Dermis blood vessel endothelial cell (primary cell): ENCODE data around the gene HDAC9. TPM values are rescaled to one million over a fixed set of nuclear protein-coding genes. Genes with fewer than 3 reads are reported as not detected.
A peak's percentile ranks its signal among the peaks of the same experiment; 100 is the strongest.

Experiments used
- DNase-seq: peaks from one replicate; pipeline ENCODE4 v3.0.0; 2010
- total RNA-seq: library from RNA; depleted of rRNA; stranded (reverse); fragments of >200 nt; gene quantifications from 2 replicates; pipeline ENCODE4 v1.2.3, GENCODE V29; 2014

The HDAC9 gene
- total RNA-seq, 1 donor from 2014 or later, result 3.9 TPM

- no peak for DNase-seq
Measured at GRCh38 chr7:18740579-18740988, 245.0 kb downstream of the HDAC9 start.

- no peak for DNase-seq
Measured at GRCh38 chr7:18753972-18754610, 258.5 kb downstream of the HDAC9 start.

GRCh38 chr7:18754766-18755165 is 259.2 kb downstream of the HDAC9 start:
- DNase-seq, result no peak

- DNase-seq, result no peak
Measured at GRCh38 chr7:18755793-18756192, 260.2 kb downstream of the HDAC9 start.

GRCh38 chr7:18756378-18757050 is 261.0 kb downstream of the HDAC9 start:
- no peak for DNase-seq

- DNase-seq, result no peak
Measured at GRCh38 chr7:18760046-18760445, 264.5 kb downstream of the HDAC9 start.

- DNase-seq, result no peak
Measured at GRCh38 chr7:18760631-18761445, 265.3 kb downstream of the HDAC9 start.

GRCh38 chr7:18762189-18762588 is 266.6 kb downstream of the HDAC9 start:
- no peak for DNase-seq

GRCh38 chr7:18768256-18768655 is 272.7 kb downstream of the HDAC9 start:
- no peak for DNase-seq

GRCh38 chr7:18770154-18770811 is 274.7 kb downstream of the HDAC9 start:
- DNase-seq, result peak; percentile 24

GRCh38 chr7:18770822-18771221 is 275.3 kb downstream of the HDAC9 start:
- no peak for DNase-seq

- no peak for DNase-seq
Measured at GRCh38 chr7:18771834-18772566, 276.5 kb downstream of the HDAC9 start.

GRCh38 chr7:18772567-18772965 is 277.0 kb downstream of the HDAC9 start:
- no peak for DNase-seq

- DNase-seq, result no peak
Measured at GRCh38 chr7:18777314-18777713, 281.8 kb downstream of the HDAC9 start.

- DNase-seq, result no peak
Measured at GRCh38 chr7:18778594-18778993, 283.0 kb downstream of the HDAC9 start.

GRCh38 chr7:18780266-18780665 is 284.7 kb downstream of the HDAC9 start:
- DNase-seq, result no peak

- DNase-seq, result no peak
Measured at GRCh38 chr7:18780938-18781337, 285.4 kb downstream of the HDAC9 start.

- DNase-seq, result no peak
Measured at GRCh38 chr7:18786196-18786727, 290.7 kb downstream of the HDAC9 start.

- no peak for DNase-seq
Measured at GRCh38 chr7:18786796-18787195, 291.2 kb downstream of the HDAC9 start.

- no peak for DNase-seq
Measured at GRCh38 chr7:18788026-18788425, 292.5 kb downstream of the HDAC9 start.

- no peak for DNase-seq
Measured at GRCh38 chr7:18792871-18793595, 297.5 kb downstream of the HDAC9 start.
